Measurements from ENCODE around the gene DNM3.

Gene DNM3

GRCh38 chr1:172167796-172168596 lies 326.7 kb downstream of the DNM3 start:
- no peaks in the 10 kb centered on the region for H3K4me1 ChIP-seq (ENCODE audit: insufficient read depth, low read length)
- H3K9me3 ChIP-seq (ENCODE audit: control insufficient read depth, insufficient read depth, low read length): no peaks in the 10 kb centered on the region
- no peak overlapping the region for H3K9ac ChIP-seq (ENCODE audit: low read depth, low read length)
- H3K36me3 ChIP-seq (ENCODE audit: insufficient read depth, low read length): no peaks in the 10 kb centered on the region

- H3K9ac ChIP-seq (ENCODE audit: low read depth, low read length): no peak overlapping the region
- no peaks in the 10 kb centered on the region for H3K9me3 ChIP-seq (ENCODE audit: control insufficient read depth, insufficient read depth, low read length)
- no peaks in the 10 kb centered on the region for H3K36me3 ChIP-seq (ENCODE audit: insufficient read depth, low read length)
- no peaks in the 10 kb centered on the region for H3K4me1 ChIP-seq (ENCODE audit: insufficient read depth, low read length)
Observed at GRCh38 chr1:172168597-172168872, 327.2 kb downstream of the DNM3 start.

DNA sequence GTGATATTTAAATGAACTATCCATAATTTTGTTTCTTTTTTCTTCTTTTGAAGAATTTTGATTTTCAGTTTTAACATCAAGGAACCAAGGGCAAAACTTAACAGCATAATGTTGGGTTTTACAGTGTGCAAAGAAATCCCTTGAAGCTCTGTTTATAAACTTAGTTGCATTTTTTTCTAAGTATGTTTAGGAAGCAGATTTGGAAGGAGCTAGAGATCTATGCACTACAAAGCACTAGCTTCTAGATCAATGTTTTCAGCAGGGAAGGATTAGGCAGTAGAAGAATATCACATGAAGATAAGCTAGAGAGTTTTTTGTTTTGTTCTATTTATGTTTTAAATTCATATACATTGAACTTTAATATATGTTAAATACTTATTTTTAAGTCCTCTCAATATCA lies 328.5 kb downstream of the DNM3 start:
- Histone ChIP-seq H3K9me3 (ENCODE audit: control insufficient read depth, insufficient read depth, low read length) (no peaks in the 10 kb centered on the region), H3K36me3 (ENCODE audit: insufficient read depth, low read length) (no peaks in the 10 kb centered on the region), H3K4me1 (ENCODE audit: insufficient read depth, low read length) (no peaks in the 10 kb centered on the region), H3K9ac (ENCODE audit: low read depth, low read length) (no peak overlapping the region)

GRCh38 chr1:172172352-172172831 lies 331.1 kb downstream of the DNM3 start:
- Histone ChIP-seq H3K9me3 (ENCODE audit: control insufficient read depth, insufficient read depth, low read length) (no peaks in the 10 kb centered on the region), H3K9ac (ENCODE audit: low read depth, low read length) (no peak overlapping the region), H3K4me1 (ENCODE audit: insufficient read depth, low read length) (no peaks in the 10 kb centered on the region), H3K36me3 (ENCODE audit: insufficient read depth, low read length) (no peaks in the 10 kb centered on the region)

- no peaks in the 10 kb centered on the region for H3K4me1 ChIP-seq (ENCODE audit: insufficient read depth, low read length)
- H3K36me3 ChIP-seq (ENCODE audit: insufficient read depth, low read length): no peaks in the 10 kb centered on the region
- no peaks in the 10 kb centered on the region for H3K9me3 ChIP-seq (ENCODE audit: control insufficient read depth, insufficient read depth, low read length)
- no peak overlapping the region for H3K9ac ChIP-seq (ENCODE audit: low read depth, low read length)
Observed at GRCh38 chr1:172176206-172176605, 334.9 kb downstream of the DNM3 start.

GRCh38 chr1:172177849-172178248 lies 336.6 kb downstream of the DNM3 start:
- H3K9me3 ChIP-seq (ENCODE audit: control insufficient read depth, insufficient read depth, low read length): no peaks in the 10 kb centered on the region
- no peaks in the 10 kb centered on the region for H3K36me3 ChIP-seq (ENCODE audit: insufficient read depth, low read length)
- H3K9ac ChIP-seq (ENCODE audit: low read depth, low read length): no peak overlapping the region
- H3K4me1 ChIP-seq (ENCODE audit: insufficient read depth, low read length): no peaks in the 10 kb centered on the region

- no peaks in the 10 kb centered on the region for H3K4me1 ChIP-seq (ENCODE audit: insufficient read depth, low read length)
- no peaks in the 10 kb centered on the region for H3K9me3 ChIP-seq (ENCODE audit: control insufficient read depth, insufficient read depth, low read length)
- no peak overlapping the region for H3K9ac ChIP-seq (ENCODE audit: low read depth, low read length)
- H3K36me3 ChIP-seq (ENCODE audit: insufficient read depth, low read length): no peaks in the 10 kb centered on the region
Observed at GRCh38 chr1:172178886-172179285, 337.6 kb downstream of the DNM3 start.

GRCh38 chr1:172179918-172180317 lies 338.6 kb downstream of the DNM3 start:
- Histone ChIP-seq H3K4me1 (ENCODE audit: insufficient read depth, low read length) (peaks cover 4% of the 10 kb centered on the region; the same call in 1 of the 2 replicates), H3K9me3 (ENCODE audit: control insufficient read depth, insufficient read depth, low read length) (no peaks in the 10 kb centered on the region), H3K36me3 (ENCODE audit: insufficient read depth, low read length) (no peaks in the 10 kb centered on the region), H3K9ac (ENCODE audit: low read depth, low read length) (no peak overlapping the region)

DNA sequence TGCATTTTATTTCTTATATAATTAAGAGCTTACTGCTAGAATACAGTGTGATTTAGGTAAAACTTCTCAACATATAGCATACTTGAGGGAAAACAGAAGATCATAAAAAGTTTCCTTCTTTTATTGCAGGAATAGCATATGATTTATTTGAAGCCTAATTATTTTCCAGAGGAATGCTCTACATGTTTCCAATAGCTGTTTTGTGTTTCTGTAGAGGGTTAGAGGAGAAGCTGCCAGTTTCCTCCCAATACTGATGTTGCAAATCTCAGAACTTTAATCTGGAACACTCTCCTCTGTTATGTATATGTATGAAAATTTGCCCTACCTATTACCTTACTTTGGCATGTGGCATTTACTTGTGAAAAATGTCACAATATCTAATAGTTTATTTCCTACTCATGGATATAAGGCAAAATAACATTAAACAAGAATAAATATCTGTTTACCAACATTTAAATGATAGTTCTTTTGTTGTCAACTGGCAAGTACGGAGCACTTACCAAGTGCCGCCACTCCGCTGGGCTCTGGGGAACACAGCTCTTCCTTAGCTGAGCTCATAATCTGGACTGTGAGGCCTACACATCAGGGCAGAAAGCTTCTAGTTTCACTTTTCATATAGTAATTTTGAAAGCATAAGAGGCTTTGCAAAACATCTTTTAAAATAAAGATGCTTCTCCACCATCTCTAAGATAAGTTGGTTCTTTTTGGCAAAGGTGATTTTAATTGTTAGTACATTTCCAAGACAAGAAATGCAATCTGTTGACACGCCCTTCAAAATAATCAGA lies 339.4 kb downstream of the DNM3 start:
- H3K9ac ChIP-seq (ENCODE audit: low read depth, low read length): no peak overlapping the region
- no peaks in the 10 kb centered on the region for H3K9me3 ChIP-seq (ENCODE audit: control insufficient read depth, insufficient read depth, low read length)
- no peaks in the 10 kb centered on the region for H3K36me3 ChIP-seq (ENCODE audit: insufficient read depth, low read length)
- H3K4me1 ChIP-seq (ENCODE audit: insufficient read depth, low read length): peaks cover 12% of the 10 kb centered on the region; the same call in 1 of the 2 replicates

- no peaks in the 10 kb centered on the region for H3K36me3 ChIP-seq (ENCODE audit: insufficient read depth, low read length)
- no peaks in the 10 kb centered on the region for H3K9me3 ChIP-seq (ENCODE audit: control insufficient read depth, insufficient read depth, low read length)
- H3K9ac ChIP-seq (ENCODE audit: low read depth, low read length): no peak overlapping the region
- peaks cover 17% of the 10 kb centered on the region; the same call in 1 of the 2 replicates for H3K4me1 ChIP-seq (ENCODE audit: insufficient read depth, low read length)
Observed at GRCh38 chr1:172184506-172185191, 343.4 kb downstream of the DNM3 start.

DNA sequence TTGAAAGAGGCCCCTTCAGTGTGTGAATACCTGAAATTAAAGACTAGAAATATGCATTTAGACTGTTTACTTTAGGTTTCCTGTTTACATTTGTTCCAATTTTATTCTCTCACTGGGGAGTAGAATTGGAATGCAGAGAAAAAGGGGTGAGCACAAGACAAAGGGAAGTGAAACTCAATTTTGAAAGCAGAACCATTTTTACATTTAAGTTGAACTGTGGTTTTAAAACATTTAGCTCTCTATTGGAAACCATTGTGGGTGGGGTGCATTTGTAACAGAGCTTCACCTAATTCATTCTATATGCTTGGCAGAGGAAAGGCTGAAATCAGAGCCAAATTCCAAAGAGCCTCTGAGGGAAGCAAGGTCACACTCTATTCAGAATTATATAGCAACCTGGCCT lies 343.9 kb downstream of the DNM3 start:
- peaks cover 17% of the 10 kb centered on the region; the same call in 1 of the 2 replicates for H3K4me1 ChIP-seq (ENCODE audit: insufficient read depth, low read length)
- H3K9me3 ChIP-seq (ENCODE audit: control insufficient read depth, insufficient read depth, low read length): no peaks in the 10 kb centered on the region
- H3K9ac ChIP-seq (ENCODE audit: low read depth, low read length): no peak overlapping the region
- H3K36me3 ChIP-seq (ENCODE audit: insufficient read depth, low read length): no peaks in the 10 kb centered on the region

- Histone ChIP-seq H3K36me3 (ENCODE audit: insufficient read depth, low read length) (no peaks in the 10 kb centered on the region), H3K4me1 (ENCODE audit: insufficient read depth, low read length) (peaks cover 17% of the 10 kb centered on the region; the same call in 1 of the 2 replicates), H3K9ac (ENCODE audit: low read depth, low read length) (no peak overlapping the region)
Observed at GRCh38 chr1:172185996-172186395, 344.7 kb downstream of the DNM3 start.

GRCh38 chr1:172201572-172201971 lies 360.3 kb downstream of the DNM3 start:
- Histone ChIP-seq H3K4me1 (ENCODE audit: insufficient read depth, low read length) (no peaks in the 10 kb centered on the region), H3K36me3 (ENCODE audit: insufficient read depth, low read length) (no peaks in the 10 kb centered on the region), H3K9ac (ENCODE audit: low read depth, low read length) (no peak overlapping the region), H3K9me3 (ENCODE audit: control insufficient read depth, insufficient read depth, low read length) (peaks cover 3% of the 10 kb centered on the region; the same call in 1 of the 2 replicates)

More at GRCh38 chr1:172185996-172186395, 344.7 kb downstream of the DNM3 start:
- H3K9me3 ChIP-seq (ENCODE audit: control insufficient read depth, insufficient read depth, low read length): no peaks in the 10 kb centered on the region

GRCh38 chr1:172203135-172203823 lies 362.0 kb downstream of the DNM3 start:
- Histone ChIP-seq H3K9me3 (ENCODE audit: control insufficient read depth, insufficient read depth, low read length) (peaks cover 3% of the 10 kb centered on the region; the same call in 1 of the 2 replicates), H3K4me1 (ENCODE audit: insufficient read depth, low read length) (no peaks in the 10 kb centered on the region), H3K9ac (ENCODE audit: low read depth, low read length) (no peak overlapping the region), H3K36me3 (ENCODE audit: insufficient read depth, low read length) (no peaks in the 10 kb centered on the region)

Data from ES-I3 (cell line).